Head of caudate nucleus (tissue), 42 donors: ENCODE measurements around the gene LGALS3BP.
"Not testable (repeated sequence)": the region's sequence is repeated elsewhere in the genome, so short reads cannot be mapped to it uniquely, and the experiment has no call there.

Experiments used
- DNase-seq, 42 donors: peaks; one replicate each; pipeline versions ENCODE4 v3.0.0 to v3.0.0-alpha.2; 2020 to 2021; ENCODE audit warnings: mixed read lengths in 7 of 42
- intact Hi-C: fragments of 100-400 bp; cut with DNase I; formaldehyde crosslinking; loops from one replicate; pipeline ENCODE4 v1.15.0; 2022

Gene LGALS3BP

DNA sequence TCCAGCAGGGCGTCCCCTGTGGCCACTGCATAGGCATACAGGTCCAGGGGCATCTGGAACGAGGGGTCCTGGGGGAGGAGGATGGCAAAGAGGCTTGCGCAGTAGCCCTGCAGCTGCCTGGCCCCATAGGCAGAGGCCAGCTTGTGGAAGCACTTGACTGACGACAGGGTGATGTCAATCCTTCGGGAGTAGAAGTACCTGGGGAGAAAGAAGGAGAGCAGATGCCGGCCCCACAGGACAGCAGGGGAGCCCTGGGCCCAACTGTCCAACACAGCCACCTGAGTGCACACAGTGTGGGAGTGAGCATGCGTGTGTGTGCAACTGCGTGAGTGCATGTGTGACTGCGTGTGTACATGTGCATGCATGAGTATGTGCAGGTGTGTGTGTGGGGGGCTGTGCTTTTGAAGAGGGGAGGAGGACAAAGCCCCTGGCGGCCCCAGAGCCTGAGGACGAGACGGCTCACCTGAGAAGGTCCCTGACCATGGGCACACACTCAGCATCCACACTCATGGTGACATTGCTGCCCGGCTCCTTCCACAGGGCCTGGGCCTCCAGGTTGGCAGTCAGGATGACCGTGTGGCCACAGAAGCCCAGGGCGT, 7.1 kb downstream of the LGALS3BP start:
- intact Hi-C loops = loop anchor here (2.0 to 10.0 kb wide), 2 partner anchors 68 to 108 kb away; partner anchors contain the start of gene CEP295NL

DNA sequence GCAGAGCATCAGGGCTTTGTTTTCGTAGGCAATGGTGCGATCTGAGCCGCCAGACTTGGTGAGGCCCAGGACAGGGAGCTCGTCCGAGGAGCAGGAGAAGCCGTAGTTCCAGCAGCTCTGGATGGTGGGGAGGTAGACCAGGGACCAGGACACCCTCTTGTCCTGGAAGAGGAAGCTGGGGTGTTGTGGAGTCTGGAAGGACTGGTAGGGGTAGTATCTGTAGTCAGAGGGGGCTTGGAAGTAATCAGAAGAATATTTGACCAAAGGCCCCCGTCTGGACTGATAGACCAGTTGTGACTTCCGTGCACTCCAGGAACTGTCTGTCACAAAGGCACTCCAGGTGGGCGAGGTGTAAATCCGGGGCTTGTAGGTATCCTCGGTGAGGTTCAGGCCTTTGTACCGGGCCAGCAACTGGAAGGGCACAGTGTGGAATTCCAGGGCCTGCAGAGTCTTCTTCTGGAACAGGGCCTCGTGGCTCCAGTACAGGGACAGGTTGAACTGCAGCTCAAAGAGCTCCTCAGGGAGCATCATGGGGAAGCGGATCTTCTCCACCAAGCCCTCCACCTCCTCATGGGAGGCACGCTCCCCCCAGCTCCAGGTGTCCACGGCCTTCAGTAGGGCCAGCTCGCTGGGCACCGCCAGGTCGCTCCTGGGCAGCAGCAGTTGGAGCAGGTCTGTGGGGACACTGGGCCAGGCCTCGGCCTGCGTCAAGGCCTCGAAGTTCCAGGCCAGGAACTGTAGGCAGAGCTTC, 7.8 kb downstream of the LGALS3BP start:
- DNase-seq = no peak
- intact Hi-C loops = loop anchor here (2.0 to 10.0 kb wide), 2 partner anchors 67 to 107 kb away; partner anchors contain the start of gene CEP295NL

More for the DNA sequence above, 7.1 kb downstream of the LGALS3BP start:
- no peak for DNase-seq

DNA sequence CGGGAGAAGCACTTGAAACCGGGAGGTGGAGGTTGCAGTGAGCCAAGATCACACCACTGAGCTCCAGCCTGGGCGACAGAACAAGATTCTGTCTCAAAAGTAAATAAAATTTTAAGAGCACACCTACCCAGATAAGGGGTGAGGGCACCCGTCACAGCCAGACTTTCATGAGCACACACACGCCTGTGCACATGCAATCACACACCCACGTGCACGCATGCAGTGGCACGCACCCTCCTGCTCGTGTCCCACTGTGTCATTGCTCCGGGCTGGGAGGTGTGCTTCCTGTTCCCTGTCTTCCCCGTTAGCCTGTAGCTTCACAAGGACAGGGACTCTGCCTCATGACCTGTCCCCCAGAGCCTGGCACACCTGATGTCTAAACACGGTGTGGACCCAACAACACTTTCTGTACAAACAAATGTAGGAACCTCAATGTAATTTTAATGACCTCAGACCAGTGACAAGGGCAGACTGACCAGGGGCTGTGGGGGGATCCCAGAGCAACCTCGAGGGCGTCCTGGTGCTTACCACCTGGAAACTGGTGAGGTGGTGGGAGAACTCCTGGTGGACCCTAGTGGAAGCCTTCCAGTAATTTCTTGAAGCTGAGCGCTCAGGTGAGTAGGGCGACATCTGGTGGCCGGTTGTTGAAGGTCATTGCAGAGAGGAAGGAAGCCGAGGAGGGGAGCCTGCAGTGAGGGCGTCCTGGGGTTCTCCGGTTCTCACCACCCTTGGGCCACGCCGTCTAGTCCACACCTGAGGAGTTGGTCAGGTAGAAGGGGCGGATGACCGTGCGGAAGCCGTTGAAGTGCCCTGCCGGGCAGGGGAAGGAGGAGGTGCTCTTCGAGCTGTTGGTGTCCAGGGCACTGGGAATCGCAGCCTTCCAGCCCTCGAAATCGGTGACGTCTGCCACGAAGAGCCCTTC, 8.6 kb downstream of the LGALS3BP start:
- DNase-seq = peak; percentile 70 to 95 (median 86)
- intact Hi-C loops = loop anchor here (10.0 kb wide), 1 partner anchor 66 kb away; the partner anchor contains the start of gene CEP295NL

DNA sequence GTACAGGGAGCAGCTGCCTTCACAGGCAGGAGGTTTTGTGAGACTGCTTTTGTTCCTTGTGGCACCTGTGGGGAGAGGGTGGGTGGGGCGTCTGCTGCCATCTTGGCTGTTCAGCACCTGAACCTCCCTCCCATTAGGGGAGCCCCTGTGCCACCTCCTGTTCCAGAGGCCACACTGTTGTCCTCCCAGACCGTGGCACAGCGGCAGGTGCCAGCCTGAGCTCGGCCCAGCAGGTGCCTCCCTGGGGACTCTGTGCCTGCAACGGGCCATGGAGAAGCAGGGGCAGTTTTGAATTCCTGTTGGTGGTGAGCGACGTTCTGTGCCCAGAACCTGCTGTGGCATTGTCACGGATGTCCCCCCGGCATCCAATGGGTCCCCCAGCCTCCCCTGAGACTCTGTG, 9.9 kb downstream of the LGALS3BP start:
- no peak for DNase-seq
- intact Hi-C loops = loop anchor here (10.0 kb wide), 1 partner anchor 65 kb away; the partner anchor contains the start of gene CEP295NL

DNA sequence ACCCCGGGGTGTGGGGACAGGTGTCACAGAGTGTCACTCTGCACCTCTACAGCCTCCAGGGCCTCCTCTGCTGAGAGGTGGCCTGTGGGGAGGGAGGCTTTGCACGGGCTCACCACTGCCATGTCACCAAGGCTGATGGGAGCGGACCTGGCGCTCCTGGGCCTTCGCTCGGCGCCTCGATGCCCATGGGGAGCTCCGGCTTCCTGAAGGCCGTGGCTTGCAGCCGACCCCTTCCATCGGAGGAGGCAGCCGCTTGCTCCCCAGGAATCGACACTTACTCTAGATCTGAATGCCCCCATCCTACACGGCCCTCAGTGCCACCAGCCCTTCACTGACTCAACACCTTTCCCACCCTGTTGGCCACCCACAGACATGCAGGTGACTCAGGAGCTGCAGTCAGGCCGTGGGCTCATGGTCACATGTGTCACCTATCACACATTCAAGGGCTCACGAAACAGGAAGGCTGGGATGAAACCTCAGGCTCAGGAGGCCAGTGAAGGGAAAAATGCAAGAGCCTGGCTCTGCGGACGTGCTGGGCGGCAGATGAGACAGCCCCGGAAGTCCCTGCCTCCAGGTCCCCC, 11.9 kb downstream of the LGALS3BP start:
- no peak for DNase-seq
- intact Hi-C loops = no loop called here

DNA sequence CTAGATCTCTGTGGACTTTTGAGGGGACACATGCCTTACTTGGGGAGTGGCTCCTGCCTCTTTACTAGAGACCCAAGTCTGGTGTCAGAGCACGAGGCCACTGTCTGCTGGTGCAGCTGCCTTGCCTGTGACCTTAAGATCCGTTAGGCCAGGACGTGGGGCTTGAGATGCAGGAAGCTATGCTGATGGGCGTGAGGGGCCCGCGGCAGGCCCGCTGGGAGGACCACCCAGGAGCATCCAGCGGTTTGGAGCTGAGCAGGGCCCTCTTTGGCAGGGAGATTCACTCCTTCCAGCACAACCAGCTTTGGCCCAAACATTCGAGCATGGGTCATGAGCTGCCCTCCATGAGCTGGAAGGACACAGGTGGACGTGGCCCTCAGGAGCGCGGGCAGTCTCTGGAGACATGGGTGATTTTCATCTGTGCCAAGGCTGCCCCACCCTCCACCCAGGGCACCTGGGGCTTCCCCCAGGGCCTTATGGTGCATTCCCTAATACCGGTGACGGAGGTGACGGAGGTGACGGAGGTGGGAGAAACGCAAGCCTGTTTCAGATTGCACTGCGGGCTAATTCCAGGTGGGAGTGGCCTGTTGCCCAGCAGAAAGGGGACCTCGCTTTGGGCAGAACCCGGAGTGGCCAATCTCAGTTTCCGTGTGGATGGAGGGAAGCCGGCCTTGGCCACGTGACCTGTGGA, 12.7 kb downstream of the LGALS3BP start:
- intact Hi-C loops = no loop called here
- no peak for DNase-seq

DNA sequence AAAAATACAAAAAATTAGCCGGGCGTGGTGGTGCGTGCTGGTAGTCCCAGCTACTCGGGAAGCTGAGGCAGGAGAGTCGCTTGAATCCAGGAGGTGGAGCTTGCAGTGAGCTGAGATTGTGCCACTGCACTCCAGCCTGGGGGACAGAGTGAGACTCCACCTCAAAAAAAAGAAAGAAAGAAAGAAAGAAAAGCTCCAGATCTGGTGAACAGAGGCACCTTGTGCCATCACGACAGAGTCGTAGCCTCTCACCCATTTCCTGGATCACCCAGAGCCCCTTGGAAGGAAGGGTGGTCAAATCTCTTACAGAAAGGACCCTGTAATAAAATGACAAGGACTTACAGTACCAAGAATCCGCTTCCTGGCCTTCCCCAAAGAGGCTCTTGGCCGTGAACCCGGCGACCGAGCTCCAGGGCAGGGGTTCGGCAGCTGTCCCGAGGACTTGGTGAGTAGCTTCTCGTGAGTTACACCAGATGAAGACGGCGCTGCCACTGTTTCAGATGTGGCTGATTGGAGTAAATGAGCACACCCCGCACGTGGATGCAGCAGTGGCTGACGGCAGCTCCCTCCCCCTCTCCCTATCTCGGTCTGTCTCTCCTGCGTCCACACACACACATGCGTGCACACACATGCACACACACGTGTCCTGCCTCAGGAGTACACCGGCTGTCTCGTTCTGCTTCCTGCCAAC, 13.5 kb downstream of the LGALS3BP start:
- intact Hi-C loops = no loop called here

DNA sequence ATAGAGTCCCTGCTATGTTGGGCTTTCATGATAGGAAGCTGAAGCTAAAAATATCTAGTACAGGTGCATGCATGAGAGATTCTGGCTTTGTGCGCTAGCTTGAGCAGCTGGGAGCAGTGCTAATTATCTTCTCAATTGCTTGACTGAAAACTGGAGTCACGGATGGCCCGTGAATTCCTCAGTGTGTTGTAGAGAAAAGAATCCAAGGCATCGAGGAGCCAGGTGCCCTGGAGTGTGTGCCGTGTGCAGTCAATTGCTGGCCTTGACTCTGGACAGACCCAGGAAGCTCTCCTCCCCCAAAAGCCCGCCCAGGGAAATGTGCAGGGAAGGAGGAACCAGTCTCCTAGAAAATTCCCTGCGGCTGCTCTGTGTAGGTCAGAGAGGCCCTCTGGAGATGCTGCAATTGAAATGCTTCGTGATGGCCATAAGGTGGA, 14.2 kb downstream of the LGALS3BP start:
- intact Hi-C loops = no loop called here
- no peak for DNase-seq

More for the DNA sequence above, 13.5 kb downstream of the LGALS3BP start:
- no peak for DNase-seq

DNA sequence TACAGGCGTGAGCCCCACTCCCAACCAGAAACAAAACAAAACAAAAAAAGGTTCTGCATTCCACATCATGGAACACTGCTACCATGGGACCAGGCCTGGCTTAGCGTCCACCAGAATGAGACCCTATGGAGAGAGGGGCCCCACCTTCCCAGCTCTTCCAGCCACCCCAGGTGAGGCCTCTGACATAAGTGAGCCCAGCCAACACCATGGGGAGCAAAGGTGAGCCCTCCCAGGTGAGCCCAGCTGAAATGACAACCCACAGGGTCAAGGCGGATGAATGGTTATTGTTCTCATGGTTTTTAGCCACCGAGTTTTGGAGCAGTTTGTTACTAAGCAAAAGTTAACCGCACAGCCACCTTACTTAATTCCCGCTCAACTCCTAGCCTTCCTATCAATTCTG, 16.3 kb downstream of the LGALS3BP start:
- intact Hi-C loops = no loop called here
- DNase-seq = no peak

DNA sequence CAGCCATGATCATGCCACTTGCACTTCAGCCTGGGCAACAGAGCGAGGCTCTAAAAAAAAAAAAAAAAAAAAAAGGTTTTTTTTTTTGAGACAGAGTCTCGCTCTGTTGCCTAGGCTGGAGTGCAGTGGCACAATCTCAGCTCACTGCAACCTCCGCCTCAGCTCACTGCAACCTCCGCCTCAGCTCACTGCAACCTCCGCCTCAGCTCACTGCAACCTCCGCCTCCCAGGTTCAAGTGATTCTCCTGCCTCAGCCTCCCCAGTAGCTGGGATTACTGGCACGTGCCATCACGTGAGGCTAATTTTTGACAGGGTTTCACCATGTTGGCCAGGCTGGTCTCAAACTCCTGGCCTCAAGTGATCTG, 16.8 kb downstream of the LGALS3BP start:
- intact Hi-C loops, DNase-seq: not testable (repeated sequence)

DNA sequence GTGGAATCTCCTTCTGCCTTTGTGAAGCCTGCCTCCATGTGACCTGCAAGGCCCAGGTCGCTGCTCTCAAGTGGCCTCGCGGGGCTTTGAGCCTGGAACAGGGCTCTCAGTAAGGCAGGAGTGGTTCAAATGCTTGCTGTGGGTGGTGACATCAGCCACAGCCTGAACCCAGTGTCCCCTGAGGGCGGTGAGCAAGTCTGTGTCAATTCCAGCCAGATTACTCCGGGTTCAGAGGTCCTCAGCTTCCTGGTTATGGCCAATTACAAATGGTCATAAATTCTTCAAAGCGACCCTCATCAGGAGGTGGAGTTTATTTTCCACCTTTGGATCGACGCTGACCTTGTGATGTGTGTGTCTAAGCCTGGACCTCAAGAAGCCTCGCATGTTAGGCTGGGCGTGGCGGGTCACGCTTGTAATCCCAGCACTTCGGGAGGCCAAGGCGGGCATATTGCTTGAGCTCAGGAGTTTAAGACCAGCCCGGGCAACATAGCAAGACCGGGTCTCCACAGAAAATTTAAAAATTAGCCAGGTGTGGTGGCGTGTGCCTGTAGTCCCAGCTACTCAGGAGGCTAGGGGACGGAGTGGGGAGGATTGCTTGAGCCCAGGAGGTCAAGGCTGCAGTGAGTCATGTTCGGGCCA, 17.3 kb downstream of the LGALS3BP start:
- intact Hi-C loops = no loop called here
- DNase-seq = no peak

DNA sequence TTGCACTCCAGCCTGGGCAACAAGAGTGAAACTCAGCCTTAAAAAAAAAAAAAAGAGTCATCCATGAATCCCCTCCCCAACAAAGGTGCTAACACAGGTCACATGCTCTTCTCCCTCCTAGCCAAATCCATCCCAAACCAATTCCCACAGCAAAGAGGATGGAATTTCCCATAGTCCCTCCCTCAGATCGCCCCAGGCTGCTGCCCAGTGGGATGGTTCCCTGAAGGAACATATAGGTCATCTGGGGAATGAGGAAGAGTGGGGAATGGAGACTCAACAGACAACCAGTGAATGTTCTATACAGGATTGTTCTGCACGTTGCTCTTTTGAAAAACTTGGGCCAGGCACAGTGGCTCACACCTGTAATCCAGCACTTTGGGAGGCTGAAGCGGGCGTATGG, 18.2 kb downstream of the LGALS3BP start:
- intact Hi-C loops = no loop called here
- DNase-seq = no peak

DNA sequence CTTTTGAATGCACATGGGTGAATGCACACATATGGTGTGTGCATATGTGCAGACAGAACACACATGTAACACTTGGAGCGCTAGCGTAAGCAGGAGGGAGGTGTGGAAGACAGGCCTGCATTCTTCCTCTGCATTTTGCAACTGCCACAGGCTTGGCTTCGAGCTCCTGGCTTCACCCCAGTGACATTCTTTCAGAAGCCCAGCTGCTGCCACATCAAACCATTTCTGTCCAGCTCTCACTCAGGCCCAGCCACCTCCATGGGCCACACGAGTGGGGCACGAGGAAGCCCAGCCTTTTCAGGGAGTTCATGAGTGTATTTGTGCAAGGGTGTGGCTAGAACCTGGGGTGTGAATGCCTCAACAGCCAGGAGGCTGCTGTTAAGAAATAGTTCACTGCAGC, 18.8 kb downstream of the LGALS3BP start:
- no peak for DNase-seq
- intact Hi-C loops = no loop called here

DNA sequence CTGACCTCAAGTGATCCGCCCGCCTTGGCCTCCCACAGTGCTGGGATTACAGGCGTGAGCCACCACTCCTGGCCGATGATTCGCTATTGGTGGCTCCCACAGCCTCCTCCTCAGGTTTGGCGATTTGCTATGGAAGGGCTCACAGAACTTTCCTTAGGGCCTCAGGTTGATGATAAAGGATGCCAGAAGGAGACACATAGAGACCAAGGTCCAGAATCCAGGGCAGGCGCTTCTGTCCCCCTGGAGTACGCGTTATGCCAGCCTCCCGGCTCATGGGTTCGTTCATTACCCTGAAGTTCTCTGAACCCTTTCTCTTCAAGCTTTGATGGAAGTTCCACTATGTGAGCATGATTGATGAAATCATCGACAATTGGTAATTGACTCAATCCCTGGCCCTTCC, 19.9 kb downstream of the LGALS3BP start:
- intact Hi-C loops = no loop called here
- DNase-seq = no peak

DNA sequence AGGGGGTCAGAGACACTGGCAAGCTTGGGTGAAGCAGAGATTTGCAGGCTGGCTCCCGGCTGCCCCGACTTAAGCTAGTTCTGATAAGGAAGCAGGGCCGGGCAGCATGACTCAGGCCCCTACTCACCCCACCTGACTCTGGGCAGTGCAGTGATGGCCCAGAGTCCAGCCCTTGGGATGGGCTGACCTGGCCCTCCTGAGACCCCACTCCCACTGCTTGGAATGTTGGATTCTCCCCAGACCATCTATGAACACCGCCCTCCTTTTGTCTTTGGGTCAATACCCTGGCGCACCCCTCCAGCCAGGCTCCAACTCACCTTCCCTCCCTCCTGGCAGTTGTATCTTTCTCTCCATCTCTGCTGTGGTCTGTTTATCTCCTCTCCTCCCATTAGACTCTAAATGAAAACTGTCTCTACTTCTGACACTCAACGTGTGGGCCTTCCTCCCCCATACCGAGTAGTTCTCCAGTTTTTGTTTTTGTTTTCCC, 21.0 kb downstream of the LGALS3BP start:
- DNase-seq = no peak
- intact Hi-C loops = no loop called here

DNA sequence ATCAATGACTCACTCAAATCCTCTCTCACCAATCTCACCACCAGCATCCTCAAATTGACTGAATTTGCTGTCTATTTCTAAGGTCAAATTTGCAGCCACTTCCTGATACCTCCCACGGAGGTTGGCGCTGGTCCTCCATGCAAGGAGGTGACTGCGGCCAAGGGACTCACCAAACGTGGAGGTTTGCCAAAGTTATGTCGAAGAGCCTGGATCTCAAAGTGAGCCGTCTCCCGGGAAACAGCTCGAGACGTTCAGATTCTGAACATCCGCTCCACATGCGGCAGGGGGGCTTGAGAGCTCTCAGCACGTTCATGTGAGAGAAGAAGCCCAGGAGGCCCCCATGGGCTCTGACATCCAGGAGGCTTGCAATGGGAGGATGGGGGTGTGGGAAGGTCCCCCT, 22.6 kb downstream of the LGALS3BP start:
- intact Hi-C loops = no loop called here
- peak in 2 of 42 donors; percentile 28 to 46 for DNase-seq

DNA sequence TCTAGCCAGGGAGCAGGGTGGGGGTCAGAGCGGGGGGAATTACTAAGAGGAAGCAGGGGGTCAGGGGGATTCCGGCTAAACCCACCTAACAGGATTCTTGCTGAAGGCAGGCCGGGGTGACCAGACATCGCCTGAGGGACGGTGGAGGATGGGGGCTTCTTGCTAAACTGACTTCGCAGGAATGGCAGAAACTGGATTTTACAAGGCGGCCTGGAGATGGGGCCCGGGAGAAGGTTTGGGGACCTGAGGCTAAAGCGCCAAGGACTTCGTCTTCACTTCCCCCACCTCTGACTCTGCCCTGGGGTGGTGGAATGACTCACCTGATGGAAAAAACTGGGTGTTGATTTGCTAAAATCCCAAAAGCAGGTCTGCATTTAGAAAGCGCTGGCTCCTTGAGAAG, 23.5 kb downstream of the LGALS3BP start:
- intact Hi-C loops = no loop called here
- DNase-seq = no peak
